OCI-M2 (cell line): ENCODE data around the gene CLASP2.

Experiments used
- DNase-seq: peaks from one replicate; lab custom pipeline; 2025; ENCODE audit not compliant: unreplicated experiment; lab: John Stamatoyannopoulos, UW

CLASP2 gene

DNA sequence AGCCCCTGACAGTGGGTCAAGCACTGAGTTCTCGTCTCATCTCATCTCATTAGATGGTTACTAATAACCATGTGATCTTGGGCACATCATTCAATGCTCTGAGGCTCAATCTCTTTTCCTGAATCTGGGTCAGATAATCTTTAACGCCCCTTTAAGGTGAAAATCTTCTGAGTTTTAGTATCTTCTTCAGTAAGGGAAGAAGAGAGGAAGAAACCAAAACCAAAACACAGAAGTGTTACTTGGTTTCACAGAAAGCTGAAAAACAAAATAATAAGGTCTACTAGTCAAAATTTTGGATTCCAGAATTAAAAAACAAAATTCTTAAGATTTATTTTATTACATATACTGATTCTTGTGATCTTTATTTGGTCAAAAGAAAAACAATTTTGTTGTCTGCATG is 78.2 kb downstream of the CLASP2 start:
- no peak for DNase-seq

DNA sequence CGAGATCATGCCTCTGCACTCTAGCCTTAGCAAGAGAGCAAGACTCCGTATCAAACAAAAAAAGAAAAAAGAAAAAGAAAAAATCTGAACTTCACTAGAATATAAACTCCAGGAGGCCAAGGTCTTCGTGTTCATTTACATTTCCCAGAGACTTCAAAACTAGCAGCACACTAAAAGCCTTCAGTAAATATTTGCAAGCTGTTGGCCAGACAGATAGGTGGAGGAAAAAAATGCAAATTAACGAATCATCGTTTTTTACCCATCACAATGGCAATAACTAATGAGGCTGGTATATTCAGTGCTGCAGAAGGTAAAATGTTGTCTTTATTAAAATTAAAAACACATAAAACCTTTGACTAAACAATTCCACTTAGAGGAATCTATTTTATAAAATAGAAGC is 80.6 kb downstream of the CLASP2 start:
- DNase-seq: no peak

DNA sequence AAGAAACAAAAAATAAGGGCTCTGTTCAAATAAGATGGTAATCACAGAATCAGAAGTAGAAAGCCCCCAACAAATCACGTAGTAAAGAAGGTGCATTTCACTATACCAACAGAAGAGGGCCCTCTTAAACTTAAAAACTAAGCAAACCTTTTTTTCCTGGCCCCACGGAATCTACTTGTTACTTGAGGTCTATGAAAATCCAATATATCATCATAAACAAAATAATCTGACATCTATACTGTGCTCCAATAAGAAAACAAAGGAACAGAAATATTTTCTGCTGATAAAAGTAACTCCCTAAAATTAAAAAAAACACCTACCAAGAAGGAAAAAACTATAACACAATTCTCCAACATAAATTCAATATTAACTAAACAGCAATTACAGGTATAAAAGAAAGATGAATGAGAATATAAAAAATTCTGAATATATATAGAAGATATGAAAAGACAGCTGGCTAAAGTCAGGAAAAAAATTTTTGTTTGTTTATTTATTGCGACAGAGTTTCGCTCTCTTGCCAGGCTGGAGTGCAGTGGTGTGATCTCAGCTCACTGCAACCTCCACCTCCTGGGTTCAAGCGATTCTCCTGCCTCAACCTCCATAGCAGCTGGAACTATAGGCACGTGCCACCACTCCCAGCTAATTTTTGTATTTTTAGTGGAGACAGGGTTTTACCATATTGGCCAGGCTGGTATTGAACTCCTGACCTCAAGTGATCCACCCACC is 81.8 kb downstream of the CLASP2 start:
- DNase-seq: no peak

DNA sequence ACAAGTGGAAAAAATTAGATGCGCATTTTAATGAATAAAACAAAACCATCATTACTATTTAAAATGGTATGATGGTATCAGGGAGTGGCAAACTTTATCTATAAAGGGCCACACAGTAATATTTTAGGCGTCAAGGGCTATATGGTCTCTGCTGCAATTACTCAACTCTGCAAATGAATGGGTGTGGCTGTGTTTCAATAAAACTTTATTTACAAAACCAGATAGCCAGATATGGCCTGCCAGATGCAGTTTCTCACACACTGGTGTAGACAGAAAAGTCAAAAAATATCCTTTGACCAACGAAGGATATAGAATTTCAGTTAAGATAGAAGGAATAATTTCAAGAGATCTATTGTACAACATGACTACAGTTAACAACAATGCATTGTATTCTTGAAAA is 83.8 kb downstream of the CLASP2 start:
- DNase-seq: no peak

DNA sequence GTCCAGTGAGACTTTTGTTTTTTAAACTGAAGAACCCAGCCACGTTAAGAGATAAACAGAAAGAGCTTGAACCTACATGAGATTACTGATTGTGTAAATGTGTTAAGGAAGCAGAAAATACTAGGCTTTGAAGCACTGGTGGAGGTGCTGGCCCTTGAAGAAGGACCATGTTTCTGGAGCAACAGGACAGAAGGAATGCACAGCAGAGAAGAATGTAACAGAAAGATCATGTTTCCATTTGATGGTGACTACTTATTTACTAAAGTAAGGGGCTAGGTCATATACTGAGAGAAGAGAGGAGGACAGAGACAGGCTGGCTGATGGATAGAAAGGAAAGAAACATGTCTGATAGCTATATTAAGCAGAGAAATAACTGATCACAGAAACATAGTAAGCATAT is 88.8 kb downstream of the CLASP2 start:
- no peak for DNase-seq

DNA sequence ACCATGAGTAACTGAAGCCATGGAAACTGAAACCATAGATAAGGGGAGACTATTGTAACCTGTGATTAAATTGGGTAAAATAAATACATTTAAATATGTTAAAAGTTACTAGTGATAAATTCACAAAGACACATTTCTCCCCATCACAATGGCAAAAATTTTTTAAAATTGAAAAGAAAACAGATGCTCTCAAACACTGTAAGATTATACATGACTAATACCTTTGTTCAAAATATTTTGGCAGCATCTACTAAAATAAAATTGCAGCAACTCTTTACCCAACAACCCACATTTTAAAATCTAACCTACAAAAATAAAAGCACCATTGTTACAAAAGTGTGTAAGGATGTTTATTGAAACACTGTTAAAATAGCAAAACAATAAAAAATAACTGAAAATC is 93.3 kb downstream of the CLASP2 start:
- no peak for DNase-seq

DNA sequence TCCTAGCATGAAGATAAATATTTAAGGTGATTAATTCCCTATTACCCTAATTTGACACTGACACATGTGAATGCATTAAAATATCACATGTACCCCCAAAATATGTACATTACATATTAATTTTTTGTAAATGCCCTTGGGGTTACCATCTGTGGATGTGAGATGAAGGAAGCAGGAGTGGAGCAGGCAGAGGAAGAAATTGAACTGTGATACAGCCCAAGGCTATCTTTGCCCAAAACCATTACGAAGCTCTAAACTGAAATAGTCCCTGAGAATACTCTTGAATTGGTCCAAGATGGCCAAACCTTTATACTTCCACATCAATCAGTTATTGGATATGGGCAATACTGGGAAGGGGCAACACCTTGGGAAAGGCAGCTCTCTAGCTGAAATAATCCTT is 105.0 kb downstream of the CLASP2 start:
- no peak for DNase-seq

DNA sequence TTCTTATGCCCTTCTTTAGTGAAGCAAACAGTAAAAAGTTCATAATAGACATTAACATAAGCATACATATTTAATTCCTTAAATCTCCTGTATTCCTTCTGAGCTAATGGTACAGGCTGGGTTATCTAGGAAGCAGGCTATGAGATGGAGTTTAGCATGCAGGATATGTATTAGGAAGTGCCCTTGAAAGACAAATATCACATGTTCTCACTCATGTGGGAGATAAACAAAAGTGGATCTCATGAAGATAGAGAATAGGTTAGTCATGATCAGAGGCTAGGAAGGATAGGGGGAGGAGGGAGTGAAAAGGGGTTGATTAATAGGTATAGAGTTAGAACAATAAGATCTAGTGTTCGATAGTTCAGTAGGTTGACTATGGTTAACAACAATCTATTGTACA is 105.4 kb downstream of the CLASP2 start:
- no peak for DNase-seq

DNA sequence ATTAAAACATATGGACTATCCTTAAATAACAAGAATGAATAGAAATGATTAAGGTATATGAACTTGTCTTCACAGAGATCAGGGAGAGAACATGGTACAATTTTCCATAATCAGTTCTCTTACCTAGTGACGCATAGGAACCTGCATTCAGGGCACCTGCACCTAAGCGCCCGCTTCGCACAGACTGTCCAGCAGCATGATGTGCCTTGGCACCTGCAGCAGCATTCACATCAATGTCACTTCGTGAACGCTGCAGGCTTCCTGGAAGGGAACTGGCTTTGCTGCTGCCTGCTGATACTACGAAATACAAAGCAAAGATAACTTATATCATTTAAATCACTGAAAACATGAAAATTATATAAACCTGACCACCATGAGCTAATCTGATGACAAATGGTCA is 115.2 kb downstream of the CLASP2 start:
- no peak for DNase-seq

DNA sequence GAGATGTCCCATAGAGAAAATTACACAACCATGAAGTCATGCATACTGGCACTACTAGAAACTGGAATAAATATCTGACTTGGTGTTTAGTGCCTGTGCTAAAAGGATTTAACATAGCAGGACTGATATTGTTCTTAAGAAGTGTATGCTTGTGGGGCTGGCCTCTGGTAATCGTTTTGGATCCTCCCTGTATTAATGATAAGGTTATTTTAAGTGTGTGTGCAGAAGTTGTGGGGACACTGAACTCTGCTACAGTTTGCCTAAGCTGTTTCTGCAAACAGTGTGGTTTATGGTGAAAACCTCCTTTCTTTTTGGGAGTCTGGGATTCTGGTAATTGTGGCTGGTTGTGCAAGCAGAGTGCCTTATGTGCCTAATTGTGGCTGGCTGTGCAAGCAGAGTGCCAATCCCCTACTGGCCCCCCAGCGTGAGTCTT is 120.8 kb downstream of the CLASP2 start:
- DNase-seq: no peak

DNA sequence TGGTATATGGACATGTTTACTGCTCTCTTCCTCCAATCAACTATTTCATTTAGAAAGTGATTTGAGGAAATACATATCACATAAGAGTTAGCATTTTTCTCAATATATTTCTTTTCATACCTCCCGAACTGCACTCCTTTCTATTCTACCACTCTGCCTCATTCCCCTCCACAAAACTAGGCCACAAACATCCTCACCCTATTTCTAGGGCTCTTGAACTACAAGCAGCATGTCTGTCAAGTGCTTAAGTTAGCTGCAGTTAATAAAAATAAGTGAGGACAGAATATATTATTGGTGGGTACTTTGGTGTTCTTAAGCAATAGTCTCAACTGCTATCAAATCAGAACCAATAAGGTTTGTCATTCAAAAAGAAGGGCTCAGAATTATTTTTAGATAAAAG is 125.1 kb downstream of the CLASP2 start:
- DNase-seq: no peak

DNA sequence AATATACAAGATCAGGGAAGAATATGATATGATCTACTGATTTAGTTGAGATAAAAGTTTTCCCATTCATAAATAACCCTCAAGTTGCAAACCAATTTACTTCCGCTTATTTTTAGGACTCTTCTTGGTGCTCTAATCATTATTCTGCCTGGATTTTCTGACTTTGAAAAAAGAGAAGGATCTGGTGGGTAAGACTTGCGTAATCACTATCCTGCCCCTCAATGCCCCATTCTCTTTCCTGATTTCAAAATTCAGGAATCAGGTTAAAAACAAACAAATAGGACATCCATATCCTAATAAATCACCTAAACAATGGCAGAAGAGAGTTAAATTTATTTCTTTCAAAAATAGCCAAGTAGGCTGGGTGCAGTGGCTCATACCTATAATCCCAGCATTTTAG is 127.5 kb downstream of the CLASP2 start:
- DNase-seq: no peak

DNA sequence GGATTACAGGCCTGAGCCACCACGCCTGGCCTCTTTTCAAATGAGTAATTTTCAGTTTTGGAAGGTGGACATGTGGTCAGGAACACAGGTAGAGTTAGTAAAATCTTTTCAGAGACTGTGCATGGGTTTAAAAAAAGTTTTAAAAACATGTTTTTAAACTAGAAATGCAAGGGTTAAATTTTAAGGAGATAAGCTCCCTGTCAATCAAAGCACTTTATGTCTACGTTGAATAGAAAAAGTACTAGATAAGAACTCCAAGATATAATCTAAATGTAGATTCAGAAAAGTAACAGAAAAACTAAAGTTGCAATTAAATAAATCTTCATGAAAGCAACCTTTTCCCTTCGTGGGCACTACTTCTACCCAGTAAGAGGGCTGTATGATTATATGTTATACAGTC is 131.7 kb downstream of the CLASP2 start:
- no peak for DNase-seq

DNA sequence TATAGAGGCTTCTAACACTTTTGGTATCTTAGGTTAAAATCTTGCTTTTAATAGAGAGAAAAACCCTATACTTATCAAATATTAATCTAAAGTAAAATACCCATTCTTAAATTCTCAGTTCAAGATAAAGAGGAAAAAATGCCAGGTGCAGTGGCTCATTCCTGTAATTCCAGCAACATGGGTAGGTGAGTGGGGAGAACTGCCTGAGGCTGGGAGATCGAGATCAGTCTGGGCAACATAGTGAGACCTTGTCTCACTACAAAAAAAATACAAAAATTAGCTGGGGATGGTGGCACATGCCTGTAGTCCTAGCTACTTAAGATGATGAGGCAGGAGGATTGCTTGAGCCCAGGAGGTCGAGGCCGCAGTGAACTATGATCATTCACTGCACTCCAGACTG is 135.8 kb downstream of the CLASP2 start:
- DNase-seq: no peak

DNA sequence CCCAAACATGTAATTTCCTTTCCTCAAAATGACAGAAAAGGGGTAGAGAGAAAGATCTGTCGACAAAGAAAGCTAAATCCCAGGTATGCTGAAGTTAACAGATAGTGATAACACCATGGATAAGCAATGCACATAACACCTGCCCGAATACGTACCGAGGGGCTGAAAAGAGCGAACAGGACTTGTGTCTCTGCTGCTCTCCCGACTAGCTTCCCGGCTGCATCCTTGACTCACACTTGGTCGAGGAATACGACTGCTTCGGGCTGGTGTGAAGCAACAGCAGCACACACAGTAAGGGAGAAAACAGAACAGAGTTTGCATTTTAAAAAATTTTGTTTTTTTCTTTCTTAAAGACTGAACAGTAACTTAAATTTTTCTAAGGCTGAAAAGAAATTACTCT is 136.4 kb downstream of the CLASP2 start:
- DNase-seq: no peak

DNA sequence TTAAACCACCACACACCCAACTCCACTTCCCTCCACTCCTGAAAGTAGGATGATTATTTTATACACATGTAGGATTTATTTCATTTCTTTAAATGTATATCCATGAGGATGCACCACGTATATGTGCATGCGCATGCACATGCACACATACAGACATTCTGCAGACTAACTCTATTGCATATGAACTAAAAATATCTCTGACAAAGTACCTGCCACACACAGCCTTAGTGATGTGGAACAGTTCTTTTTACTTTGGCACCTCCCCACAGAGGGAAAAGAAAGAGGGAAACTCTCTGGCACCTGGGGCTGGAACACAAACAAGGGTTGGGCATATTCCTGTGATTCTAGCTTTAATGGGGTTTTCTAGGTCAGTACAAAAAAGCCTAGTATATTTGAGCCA is 138.2 kb downstream of the CLASP2 start:
- DNase-seq: no peak

DNA sequence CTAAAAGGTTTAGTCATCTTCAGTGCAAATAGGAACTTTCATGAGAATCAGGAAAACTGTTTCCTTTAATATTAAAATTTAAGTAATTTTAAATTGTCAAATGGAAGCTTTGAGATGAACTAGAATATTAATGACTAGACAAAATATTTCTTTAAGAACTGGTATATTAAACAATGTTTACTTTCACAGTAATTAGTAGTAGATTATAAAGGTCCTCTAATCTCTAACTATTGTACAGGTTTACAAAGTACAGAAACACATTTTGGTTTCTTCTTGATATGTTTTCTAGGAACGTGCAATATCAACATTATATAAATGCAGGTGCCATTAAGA is 138.9 kb downstream of the CLASP2 start:
- DNase-seq: no peak

DNA sequence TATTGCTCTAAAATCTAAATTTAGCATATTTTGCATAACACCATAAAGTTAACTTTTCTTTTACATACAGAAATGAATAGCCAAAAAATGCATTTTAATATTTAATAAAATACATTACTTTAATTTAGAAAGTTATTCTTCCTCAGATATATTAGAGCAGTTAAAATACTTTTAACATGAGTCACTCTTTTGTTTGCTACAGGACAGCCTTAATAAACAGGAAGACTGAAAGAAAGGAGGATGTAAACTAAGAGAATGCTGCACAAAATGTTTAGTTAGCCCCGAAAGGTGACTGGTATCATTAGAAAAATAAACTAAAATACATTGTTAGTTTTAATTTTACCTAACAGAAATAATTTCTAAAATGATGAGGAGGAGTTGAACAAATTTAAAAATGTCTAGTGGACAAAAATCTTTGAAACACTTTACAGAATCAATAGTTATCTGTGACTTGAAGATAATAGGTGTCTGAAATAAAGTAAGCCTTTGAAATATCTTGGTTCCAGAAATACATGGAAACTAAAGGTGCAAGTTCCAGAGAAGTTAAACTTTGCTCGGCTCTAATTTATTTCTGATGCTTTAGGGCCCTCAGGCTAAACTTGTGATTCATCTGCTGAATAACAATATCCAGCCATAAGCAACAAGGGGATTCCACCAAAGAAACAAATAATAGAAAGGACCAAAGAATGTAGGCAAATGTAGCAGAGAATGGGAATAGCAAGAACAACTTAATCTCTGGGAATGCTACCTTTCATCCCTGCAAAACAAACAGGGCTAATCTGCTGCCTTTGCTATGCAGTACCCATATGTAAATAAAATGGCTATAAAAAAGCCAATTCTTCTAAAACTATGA is 139.5 kb downstream of the CLASP2 start:
- DNase-seq: no peak

DNA sequence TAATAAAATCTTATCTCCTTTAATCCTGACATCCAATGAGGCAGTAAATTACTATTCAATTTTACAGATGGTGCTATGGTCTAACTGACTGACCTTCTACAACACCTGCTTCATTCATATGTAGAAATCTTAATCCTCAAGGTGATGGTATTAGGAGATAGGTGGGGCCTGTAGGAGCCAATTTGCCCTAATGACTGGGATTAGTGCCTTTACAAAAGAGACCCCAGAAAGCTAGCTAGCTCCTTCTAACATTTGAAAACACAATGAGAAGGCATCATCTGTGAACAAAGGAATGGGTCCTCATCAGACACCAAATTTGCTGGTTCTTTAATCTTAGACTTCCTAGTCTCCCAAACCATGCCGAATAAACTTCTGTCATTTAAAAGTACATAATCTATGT is 140.5 kb downstream of the CLASP2 start:
- no peak for DNase-seq

DNA sequence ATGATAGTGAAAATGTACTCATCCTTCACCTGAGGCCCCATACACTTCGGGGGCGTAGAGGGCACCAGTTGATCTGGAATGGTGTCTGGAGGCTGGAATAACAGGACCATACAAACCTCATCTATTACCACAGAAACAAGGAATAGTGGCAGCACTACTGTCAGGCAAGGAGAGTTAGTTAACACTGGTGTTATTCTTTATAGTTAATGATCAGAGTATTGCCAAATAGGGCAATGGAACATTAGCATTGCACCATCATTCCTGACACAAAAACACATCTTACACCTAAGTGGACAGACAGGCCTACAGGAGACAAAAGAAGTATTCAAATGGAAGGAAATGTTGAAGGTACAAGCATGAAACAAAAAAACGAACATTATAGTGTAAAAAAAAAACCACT is 140.9 kb downstream of the CLASP2 start:
- no peak for DNase-seq

DNA sequence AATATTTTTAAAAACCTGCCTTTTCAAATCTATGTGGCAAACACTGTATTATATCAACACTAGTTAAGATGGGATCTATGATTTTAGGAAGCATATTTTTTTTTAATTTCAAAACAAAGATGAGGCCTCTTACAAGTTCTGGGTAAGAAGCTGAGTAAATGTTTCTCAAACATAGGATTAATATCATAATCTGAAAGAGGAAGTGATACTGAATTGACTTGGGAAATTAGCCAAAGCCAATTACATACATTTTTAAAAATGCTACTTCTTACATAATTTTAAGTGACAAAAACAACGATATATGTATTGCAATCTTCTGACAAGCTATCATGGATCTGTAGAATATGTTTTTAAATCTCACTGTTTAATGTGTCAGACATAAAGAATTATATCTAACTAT is 142.7 kb downstream of the CLASP2 start:
- no peak for DNase-seq

DNA sequence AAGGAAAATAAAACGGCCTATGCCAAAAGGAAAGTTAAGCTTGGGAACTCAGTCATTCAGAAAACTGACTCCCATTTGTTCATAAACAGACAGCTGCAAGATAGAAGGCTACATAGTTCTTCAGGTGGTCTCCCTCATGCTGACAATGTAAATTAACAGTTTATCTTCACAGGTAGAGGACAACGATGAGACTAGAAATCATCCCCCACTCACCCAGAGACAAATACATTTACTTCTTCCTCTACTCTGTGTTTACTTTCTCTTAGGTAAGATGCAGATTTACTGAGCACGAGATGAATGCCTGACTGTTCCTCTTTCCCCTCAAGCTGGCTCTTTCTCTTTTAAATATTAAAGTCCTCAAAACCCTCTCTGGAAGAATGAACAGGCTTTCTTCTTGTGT is 160.2 kb downstream of the CLASP2 start:
- no peak for DNase-seq

DNA sequence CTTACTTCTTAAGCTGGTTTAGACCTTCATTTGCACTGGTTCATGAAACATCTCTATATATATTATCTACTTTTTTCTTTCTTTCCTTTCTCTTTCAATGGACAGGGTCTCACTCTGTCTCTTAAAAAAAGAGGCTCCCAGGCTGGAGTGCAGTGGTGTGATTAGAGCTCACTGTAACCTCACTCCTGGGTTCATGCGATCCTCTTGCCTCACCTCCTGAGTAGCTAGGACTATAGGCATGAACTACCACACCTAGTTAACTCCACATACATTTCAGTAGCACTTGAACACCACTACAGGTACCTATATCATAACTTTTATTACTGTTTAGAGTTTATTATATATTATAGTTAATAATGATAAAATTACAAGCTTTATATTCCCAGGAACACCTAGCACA is 160.8 kb downstream of the CLASP2 start:
- no peak for DNase-seq
